HEK293T (cell line): ENCODE results near the gene PDCD1LG2.

Source experiments
- CTCF ChIA-PET: fragments of 350-600 bp; formaldehyde crosslinking; extraction: SDS; loops from one replicate; lab custom pipeline; 2021; ENCODE audit warnings: antibody characterized with exemption, inconsistent platforms; lab: Yijun Ruan, JAX
- POLR2A ChIA-PET: fragments of 350-600 bp; formaldehyde crosslinking; extraction: SDS; loops from one replicate; lab custom pipeline; 2020; ENCODE audit warnings: antibody characterized with exemption, inconsistent platforms; lab: Yijun Ruan, JAX
- DNase-seq: peaks from one replicate; pipeline ENCODE4 v3.0.0; 2012; ENCODE audit warnings: mixed read lengths; ENCODE audit errors: extremely low spot score
- ARNT ChIP-seq: fragments of 450-650 bp; IDR thresholded peaks from 2 replicates; pipeline ENCODE4 v1.6.1; 2017; ENCODE audit warnings: mild to moderate bottlenecking
- BHLHE40 ChIP-seq: fragments of 450-650 bp; IDR thresholded peaks from 2 replicates; pipeline ENCODE4 v1.6.1; 2016; ENCODE audit warnings: mild to moderate bottlenecking, moderate library complexity, borderline replicate concordance
- CTBP1 ChIP-seq: fragments of 450-650 bp; IDR thresholded peaks from 2 replicates; pipeline ENCODE4 v1.6.1; 2016; ENCODE audit warnings: borderline replicate concordance
- ELF4 ChIP-seq: fragments of 450-650 bp; IDR thresholded peaks from 2 replicates; pipeline ENCODE4 v1.6.1; 2017; ENCODE audit warnings: antibody characterized with exemption
- FOXA1 ChIP-seq: fragments of 450-650 bp; IDR thresholded peaks from 2 replicates; pipeline ENCODE4 v1.6.1; 2016; ENCODE audit warnings: mild to moderate bottlenecking
- FOXK2 ChIP-seq: fragments of 450-650 bp; IDR thresholded peaks from 2 replicates; pipeline ENCODE4 v1.6.1; 2016; ENCODE audit warnings: mild to moderate bottlenecking
- FOXM1 ChIP-seq: fragments of 450-650 bp; IDR thresholded peaks from 2 replicates; pipeline ENCODE4 v1.6.1; 2017; ENCODE audit warnings: mild to moderate bottlenecking, borderline replicate concordance
- HDGF ChIP-seq: fragments of 450-650 bp; IDR thresholded peaks from 2 replicates; pipeline ENCODE4 v1.6.1; 2017; ENCODE audit warnings: antibody characterized with exemption, borderline replicate concordance
- L3MBTL2 ChIP-seq: fragments of 450-650 bp; conservative IDR thresholded peaks from 2 replicates; pipeline ENCODE4 v1.6.1; 2016; ENCODE audit warnings: mild to moderate bottlenecking
- LEF1 ChIP-seq: fragments of 450-650 bp; IDR thresholded peaks from 2 replicates; pipeline ENCODE4 v1.6.1; 2017; ENCODE audit warnings: mild to moderate bottlenecking, borderline replicate concordance
- NFRKB ChIP-seq: fragments of 450-650 bp; IDR thresholded peaks from 2 replicates; pipeline ENCODE4 v1.6.1; 2016; ENCODE audit warnings: mild to moderate bottlenecking, moderate library complexity
- SP1 ChIP-seq: fragments of 450-650 bp; IDR thresholded peaks from 2 replicates; pipeline ENCODE4 v1.6.1; 2017
- SUZ12 ChIP-seq: fragments of 450-650 bp; IDR thresholded peaks from 2 replicates; pipeline ENCODE4 v1.6.1; 2016; ENCODE audit warnings: mild to moderate bottlenecking
- TARDBP ChIP-seq: fragments of 450-650 bp; IDR thresholded peaks from 2 replicates; pipeline ENCODE4 v1.6.1; 2016
- ZNF384 ChIP-seq: fragments of 450-650 bp; IDR thresholded peaks from 2 replicates; pipeline ENCODE4 v1.6.1; 2016
- TF ChIP-seq, protein P1 (sequence below): fragments of 450-650 bp; IDR thresholded peaks from 2 replicates; pipeline ENCODE4 v1.6.1; 2016

Gene PDCD1LG2

DNA sequence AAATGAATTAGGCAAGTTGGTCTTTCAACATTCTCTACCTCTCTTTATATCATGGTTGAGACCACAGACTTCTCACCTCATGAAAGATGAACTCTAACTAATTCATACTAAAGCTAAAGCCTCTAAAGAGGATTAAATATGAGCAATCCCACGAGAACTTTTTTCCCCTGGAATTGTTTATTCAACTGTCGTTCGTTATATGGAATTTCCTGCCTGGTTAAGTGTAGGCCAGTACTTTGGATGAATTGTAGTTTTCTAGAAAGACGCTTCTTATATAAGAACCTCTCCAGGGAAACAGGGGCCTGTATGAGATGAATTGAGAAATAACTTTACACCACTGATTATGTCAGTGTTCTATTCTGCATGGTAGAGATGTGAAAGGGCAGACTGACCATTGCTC, 42.9 kb downstream of the PDCD1LG2 start:
- CTCF ChIA-PET: no interaction called here
- POLR2A ChIA-PET: no interaction called here
- no peak for DNase-seq

GRCh38 chr9:5554254-5554653, 43.9 kb downstream of the PDCD1LG2 start:
- DNase-seq: no peak
- TF ChIP-seq TARDBP (no peak), FOXA1 (no peak), L3MBTL2 (no peak), ELF4 (no peak), CTBP1 (no peak), BHLHE40 (no peak), NFRKB (no peak)
- ChIA-PET CTCF (no interaction called here), POLR2A (no interaction called here)

More for the DNA sequence above, 42.9 kb downstream of the PDCD1LG2 start:
- TF ChIP-seq SP1: no peak
- no peak for TF ChIP-seq L3MBTL2
- no peak for TF ChIP-seq LEF1
- no peak for TF ChIP-seq CTBP1
- no peak for TF ChIP-seq SUZ12
- no peak for TF ChIP-seq ZNF384
- TF ChIP-seq BHLHE40: no peak
- no peak for TF ChIP-seq TARDBP
- TF ChIP-seq, protein P1, sequence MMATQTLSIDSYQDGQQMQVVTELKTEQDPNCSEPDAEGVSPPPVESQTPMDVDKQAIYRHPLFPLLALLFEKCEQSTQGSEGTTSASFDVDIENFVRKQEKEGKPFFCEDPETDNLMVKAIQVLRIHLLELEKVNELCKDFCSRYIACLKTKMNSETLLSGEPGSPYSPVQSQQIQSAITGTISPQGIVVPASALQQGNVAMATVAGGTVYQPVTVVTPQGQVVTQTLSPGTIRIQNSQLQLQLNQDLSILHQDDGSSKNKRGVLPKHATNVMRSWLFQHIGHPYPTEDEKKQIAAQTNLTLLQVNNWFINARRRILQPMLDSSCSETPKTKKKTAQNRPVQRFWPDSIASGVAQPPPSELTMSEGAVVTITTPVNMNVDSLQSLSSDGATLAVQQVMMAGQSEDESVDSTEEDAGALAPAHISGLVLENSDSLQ: no peak

- TF ChIP-seq CTBP1: no peak
- no peak for TF ChIP-seq L3MBTL2
- TF ChIP-seq SUZ12: no peak
- no peak for TF ChIP-seq FOXM1
- no peak for TF ChIP-seq TARDBP
- TF ChIP-seq ARNT: no peak
- no peak for TF ChIP-seq NFRKB
- TF ChIP-seq FOXA1: no peak
- TF ChIP-seq BHLHE40: no peak
- TF ChIP-seq ZNF384: no peak
- TF ChIP-seq SP1: no peak
- no peak for TF ChIP-seq LEF1
- TF ChIP-seq ELF4: no peak
- TF ChIP-seq HDGF: no peak
- TF ChIP-seq FOXK2: no peak
- TF ChIP-seq, protein P1: no peak
- no peak for DNase-seq
- ChIA-PET POLR2A (no interaction called here), CTCF (no interaction called here)
These were observed 45.9 kb downstream of the PDCD1LG2 start for GRCh38 chr9:5556101-5556705.

DNA sequence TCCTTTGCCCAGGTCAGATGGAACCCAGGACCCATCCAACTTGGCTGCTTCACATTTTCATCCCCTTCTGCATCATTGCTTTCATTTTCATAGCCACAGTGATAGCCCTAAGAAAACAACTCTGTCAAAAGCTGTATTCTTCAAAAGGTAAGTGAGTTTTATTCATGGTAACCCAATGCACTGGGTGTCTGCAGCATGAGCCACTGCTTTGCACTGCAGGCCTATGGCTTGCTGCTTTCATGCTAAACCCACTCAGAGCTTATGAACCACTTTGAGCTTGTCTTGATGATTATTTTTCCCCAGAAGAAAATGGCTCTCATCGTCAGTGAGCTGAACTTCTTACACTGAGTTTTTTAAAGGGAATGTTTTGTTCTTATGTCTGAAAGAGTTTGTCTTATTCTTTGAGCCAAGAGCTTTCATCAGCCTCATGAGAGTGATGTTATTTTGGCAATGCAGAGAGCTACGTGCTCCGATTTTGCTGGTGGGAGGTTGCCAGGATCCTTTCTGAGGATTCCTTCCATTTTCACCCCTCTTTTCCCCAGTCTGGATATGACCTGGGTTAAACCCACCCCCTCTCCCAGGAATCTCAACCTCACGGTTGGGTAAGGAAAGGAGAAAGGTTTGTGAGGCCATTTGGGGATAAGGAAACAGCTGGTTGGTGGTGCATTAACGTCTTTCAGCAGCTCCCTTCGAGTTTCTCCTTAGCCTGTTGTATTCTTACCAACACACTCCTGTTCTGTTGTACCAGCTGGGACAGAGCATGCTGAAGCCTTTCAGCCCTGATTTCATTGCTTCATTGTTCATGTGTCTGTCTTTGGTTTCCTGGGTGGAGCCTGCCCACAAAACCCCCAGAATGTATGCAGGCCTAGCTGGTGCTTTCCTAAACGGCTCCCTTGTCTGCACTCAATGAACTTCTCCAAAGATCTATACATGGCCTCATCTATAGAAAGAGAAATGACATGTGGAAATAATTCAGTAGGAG, 47.6 kb downstream of the PDCD1LG2 start:
- no peak for DNase-seq
- CTCF ChIA-PET: interaction anchor here (0.6 kb wide), 1 partner anchor 94 kb away, joined by 4 read pairs; no protein-coding TSS in a partner anchor
- TF ChIP-seq TARDBP (no peak), ZNF384 (no peak), HDGF (no peak), FOXM1 (no peak), LEF1 (no peak), CTBP1 (no peak), NFRKB (no peak), SUZ12 (no peak), ARNT (no peak), ELF4 (no peak), FOXA1 (no peak), BHLHE40 (no peak), SP1 (no peak), L3MBTL2 (no peak), FOXK2 (no peak)
- TF ChIP-seq, protein P1: no peak
- POLR2A ChIA-PET: no interaction called here

- TF ChIP-seq CTBP1: no peak
- TF ChIP-seq L3MBTL2: no peak
- no peak for TF ChIP-seq ELF4
- no peak for TF ChIP-seq NFRKB
- POLR2A ChIA-PET: no interaction called here
- no peak for DNase-seq
- CTCF ChIA-PET: no interaction called here
These were observed 49.3 kb downstream of the PDCD1LG2 start for GRCh38 chr9:5559659-5560058.

- ChIA-PET CTCF (no interaction called here), POLR2A (no interaction called here)
- no peak for DNase-seq
- TF ChIP-seq HDGF (no peak), SP1 (no peak), L3MBTL2 (no peak), ZNF384 (no peak), FOXA1 (no peak), LEF1 (no peak), ELF4 (no peak), ARNT (no peak), TARDBP (no peak), SUZ12 (no peak), FOXM1 (no peak), CTBP1 (no peak), FOXK2 (no peak), NFRKB (no peak), BHLHE40 (no peak)
- TF ChIP-seq, protein P1: no peak
These were observed 50.2 kb downstream of the PDCD1LG2 start for GRCh38 chr9:5560443-5561100.
